GM23248 (cell line): ENCODE measurements around the gene DPYD. TPM values are rescaled to one million over a fixed set of nuclear protein-coding genes. Genes with fewer than 3 reads are reported as not detected.

Experiments
- DNase-seq: peaks from one replicate; pipeline ENCODE4 v3.0.0-alpha.2; 2015
- H2AFZ ChIP-seq: fragments of 200-600 bp; sonication (generic); 2 replicates; pipeline ENCODE4 v1.6.1; 2016; ENCODE audit warnings: antibody characterized with exemption
- H3F3A ChIP-seq: fragments of 200-600 bp; sonication (generic); 2 replicates; pipeline ENCODE4 v1.6.1; 2016; ENCODE audit warnings: mild to moderate bottlenecking, antibody characterized with exemption, mixed run types; ENCODE audit not compliant: insufficient read depth
- H3K27ac ChIP-seq: fragments of 200-600 bp; sonication (generic); 2 replicates; pipeline ENCODE4 v1.5.1; 2016; ENCODE audit warnings: mild to moderate bottlenecking
- H3K27me3 ChIP-seq: fragments of 200-600 bp; sonication (generic); replicated peaks from 2 replicates; pipeline ENCODE4 v1.6.1; 2016; ENCODE audit warnings: mild to moderate bottlenecking; ENCODE audit not compliant: insufficient read depth
- H3K36me3 ChIP-seq: fragments of 200-600 bp; sonication (generic); 2 replicates; pipeline ENCODE4 v1.6.1; 2016; ENCODE audit warnings: low read depth, mild to moderate bottlenecking
- H3K4me1 ChIP-seq: fragments of 200-600 bp; sonication (generic); 2 replicates; pipeline ENCODE4 v1.6.1; 2016; ENCODE audit warnings: mild to moderate bottlenecking; ENCODE audit not compliant: insufficient read depth
- H3K4me2 ChIP-seq: fragments of 200-600 bp; sonication (generic); one replicate; pipeline ENCODE4 v1.6.1; 2016; ENCODE audit warnings: mild to moderate bottlenecking; ENCODE audit not compliant: unreplicated experiment
- H3K4me3 ChIP-seq: fragments of 200-600 bp; sonication (generic); 2 replicates; pipeline ENCODE4 v1.5.1; 2016; ENCODE audit warnings: mild to moderate bottlenecking
- H3K79me2 ChIP-seq: fragments of 200-600 bp; sonication (generic); 2 replicates; pipeline ENCODE4 v1.6.1; 2016; ENCODE audit warnings: mild to moderate bottlenecking; ENCODE audit not compliant: insufficient read depth
- H3K9ac ChIP-seq: fragments of 200-600 bp; sonication (generic); 2 replicates; pipeline ENCODE4 v1.6.1; 2016; ENCODE audit warnings: mild to moderate bottlenecking
- H3K9me2 ChIP-seq: fragments of 200-600 bp; sonication (generic); 2 replicates; pipeline ENCODE4 v1.6.1; 2016; ENCODE audit warnings: mixed run types, mild to moderate bottlenecking, moderate library complexity; ENCODE audit not compliant: insufficient read depth
- H3K9me3 ChIP-seq: fragments of 200-600 bp; sonication (generic); one replicate; pipeline ENCODE4 v1.6.1; 2017; ENCODE audit warnings: low read depth
- H4K20me1 ChIP-seq: fragments of 200-600 bp; sonication (generic); 2 replicates; pipeline ENCODE4 v1.6.0; 2016; ENCODE audit not compliant: insufficient read depth
- EZH2 ChIP-seq: fragments of 200-600 bp; sonication (generic); IDR thresholded peaks from 2 replicates; pipeline ENCODE4 v1.6.1; 2018; ENCODE audit warnings: antibody characterized with exemption, mild to moderate bottlenecking; ENCODE audit not compliant: insufficient read depth, poor library complexity, severe bottlenecking
- EZH2phosphoT487 ChIP-seq: fragments of 200-600 bp; sonication (generic); IDR thresholded peaks from 2 replicates; pipeline ENCODE4 v1.6.1; 2018; ENCODE audit warnings: antibody characterized with exemption, moderate library complexity, mild to moderate bottlenecking, low read depth; ENCODE audit not compliant: insufficient read depth
- whole genome bisulfite sequencing, 2 experiments: methylation state at CpG; one replicate each; pipeline ENCODE4 v1.1.6; 2015 to 2017; ENCODE audit warnings: low lambda C conversion rate in 2 of 2, low coverage in 1 of 2; ENCODE audit errors: missing lambda C conversion rate in 2 of 2; 5-methylcytosine and 5-hydroxymethylcytosine counted together
- in situ Hi-C: fragments of 300-500 bp; cut with MboI; formaldehyde crosslinking; loops from 2 replicates; pipeline ENCODE4 v1.15.0; 2020
- polyA plus RNA-seq: library from polyadenylated mRNA; unstranded; fragments of >200 nt; fragmentation: Nextera tagmentation; extraction: Ambion mirVana; gene quantifications from 2 replicates; pipeline ENCODE4 v1.2.1, GENCODE V29; 2016
- total RNA-seq: library from RNA; depleted of rRNA; stranded (reverse); fragments of >200 nt; shearing (Covaris generic); gene quantifications from 2 replicates; pipeline ENCODE4 v1.2.3, GENCODE V29; 2014

Gene DPYD
- total and polyA plus RNA-seq, 2 experiments from 2014 or later = 38.4 to 70.7 TPM

- in situ Hi-C loops = no loop called here
- Histone ChIP-seq H3K27ac (peak overlapping the region; percentile 70), H3K36me3 (no peaks in the 10 kb centered on the region), H2AFZ (no peak overlapping the region), H3K9ac (peak overlapping the region; percentile 5; the same call in 1 of the 2 replicates), H3K27me3 (no peaks in the 10 kb centered on the region), H4K20me1 (no peaks in the 10 kb centered on the region), H3K4me1 (peaks cover 18% of the 10 kb centered on the region), H3K9me3 (no peaks in the 10 kb centered on the region), H3K9me2 (no peaks in the 10 kb centered on the region), H3K4me3 (no peak overlapping the region), H3K79me2 (no peaks in the 10 kb centered on the region), H3K4me2 (peak overlapping the region; percentile 21), H3F3A (no peaks in the 10 kb centered on the region)
- TF ChIP-seq EZH2 (no peak), EZH2phosphoT487 (no peak)
- 13 to 20% methylated on average over 1 of the region's 1 CpG for WGBS, 2 experiments
- peak; percentile 29 for DNase-seq
Measured at GRCh38 chr1:97412737-97413136, 508.1 kb downstream of the DPYD start.

GRCh38 chr1:97412166-97412565 lies 508.7 kb downstream of the DPYD start:
- WGBS, 2 experiments = 29 to 30% methylated on average over 4 of the region's 4 CpGs

GRCh38 chr1:97396463-97396862 lies 524.4 kb downstream of the DPYD start:
- H3K36me3 ChIP-seq = no peaks in the 10 kb centered on the region
- peak; percentile 67 for DNase-seq

More at GRCh38 chr1:97412166-97412565, 508.7 kb downstream of the DPYD start:
- Histone ChIP-seq H2AFZ (no peak overlapping the region), H3K27me3 (no peaks in the 10 kb centered on the region), H3K27ac (peak overlapping the region; percentile 70), H3K4me2 (peak overlapping the region; percentile 21), H3K4me1 (peaks cover 18% of the 10 kb centered on the region), H3K9me3 (no peaks in the 10 kb centered on the region), H3K36me3 (no peaks in the 10 kb centered on the region), H4K20me1 (no peaks in the 10 kb centered on the region), H3K79me2 (no peaks in the 10 kb centered on the region), H3K9ac (peak overlapping the region; percentile 7; the same call in 1 of the 2 replicates), H3K9me2 (no peaks in the 10 kb centered on the region), H3K4me3 (no peak overlapping the region), H3F3A (no peaks in the 10 kb centered on the region)
- TF ChIP-seq EZH2 (no peak), EZH2phosphoT487 (no peak)
- in situ Hi-C loops = no loop called here
- peak; percentile 80 for DNase-seq

GRCh38 chr1:97392701-97393100 lies 528.1 kb downstream of the DPYD start:
- Histone ChIP-seq H3K9me3 (no peaks in the 10 kb centered on the region), H4K20me1 (no peaks in the 10 kb centered on the region), H3K9ac (no peak overlapping the region), H3K4me3 (no peak overlapping the region), H3F3A (peaks cover 22% of the 10 kb centered on the region), H3K4me1 (no peaks in the 10 kb centered on the region), H3K9me2 (no peaks in the 10 kb centered on the region), H3K4me2 (no peak overlapping the region), H2AFZ (no peak overlapping the region), H3K36me3 (no peaks in the 10 kb centered on the region), H3K27me3 (no peaks in the 10 kb centered on the region), H3K79me2 (no peaks in the 10 kb centered on the region), H3K27ac (no peak overlapping the region)
- in situ Hi-C loops = no loop called here
- TF ChIP-seq EZH2phosphoT487 = no peak
- no peak for TF ChIP-seq EZH2
- no peak for DNase-seq

More at GRCh38 chr1:97396463-97396862, 524.4 kb downstream of the DPYD start:
- Histone ChIP-seq H3K9me3 (no peaks in the 10 kb centered on the region), H3K4me1 (no peaks in the 10 kb centered on the region), H4K20me1 (no peaks in the 10 kb centered on the region), H3K9me2 (no peaks in the 10 kb centered on the region), H3K9ac (no peak overlapping the region), H3K4me3 (no peak overlapping the region), H3K79me2 (no peaks in the 10 kb centered on the region), H3K27ac (peak overlapping the region; percentile 27; the same call in 1 of the 2 replicates), H3F3A (peaks cover 24% of the 10 kb centered on the region), H3K4me2 (no peak overlapping the region), H2AFZ (no peak overlapping the region), H3K27me3 (no peaks in the 10 kb centered on the region)
- TF ChIP-seq EZH2 = no peak
- no peak for TF ChIP-seq EZH2phosphoT487
- in situ Hi-C loops = no loop called here
- 76 to 77% methylated on average over 3 of the region's 3 CpGs for WGBS, 2 experiments
